Calu3 (cell line): ENCODE data around the gene SSRP1. TPM values are rescaled to one million over a fixed set of nuclear protein-coding genes. Genes with fewer than 3 reads are reported as not detected.

Experiments used
- BruUV-seq: library from RNA; stranded (reverse); fragments of 400-500 nt; replicated peaks from 2 replicates; lab custom pipeline; 2021; lab: Mats Ljungman, UMichigan
- CTCF ChIA-PET: fragments of 300-600 bp; sonication (Branson Sonifier 250); formaldehyde crosslinking; loops from one replicate; lab custom pipeline; 2022; ENCODE audit warnings: antibody characterized with exemption; lab: Charles Lee
- DNase-seq: peaks from one replicate; pipeline ENCODE4 v3.0.0; 2022
- H3K27ac Mint-ChIP-seq: one replicate; pipeline ENCODE4 v1.8.0; 2022; ENCODE audit warnings: mixed read lengths; ENCODE audit not compliant: unreplicated experiment
- H3K27me3 Mint-ChIP-seq: one replicate; pipeline ENCODE4 v1.8.0; 2022; ENCODE audit warnings: mixed read lengths; ENCODE audit not compliant: unreplicated experiment
- H3K36me3 Mint-ChIP-seq: one replicate; pipeline ENCODE4 v1.8.0; 2022; ENCODE audit warnings: mild to moderate bottlenecking, moderate library complexity, mixed read lengths; ENCODE audit not compliant: insufficient read depth, unreplicated experiment
- H3K4me1 Mint-ChIP-seq: one replicate; pipeline ENCODE4 v1.8.0; 2022; ENCODE audit warnings: mild to moderate bottlenecking, low read depth, mixed read lengths; ENCODE audit not compliant: unreplicated experiment
- H3K4me3 Mint-ChIP-seq: one replicate; pipeline ENCODE4 v1.8.0; 2022; ENCODE audit warnings: mild to moderate bottlenecking, low read depth, moderate library complexity, mixed read lengths; ENCODE audit not compliant: unreplicated experiment
- H3K9me3 Mint-ChIP-seq: one replicate; pipeline ENCODE4 v1.8.0; 2022; ENCODE audit warnings: low read depth, mixed read lengths; ENCODE audit not compliant: unreplicated experiment
- intact Hi-C: fragments of 100-400 bp; cut with micrococcal nuclease; formaldehyde crosslinking; loops from one replicate; pipeline ENCODE4 v1.10.0; 2022; ENCODE audit not compliant: unreplicated experiment
- total RNA-seq: library from RNA; stranded (reverse); gene quantifications from 2 replicates; pipeline ENCODE4 v1.2.3, GENCODE V29; 2022
- TF ChIP-seq, protein P1 (sequence below): fragments of 200-600 bp; IDR thresholded peaks from one replicate; pipeline ENCODE4 v1.8.0; 2022; ENCODE audit warnings: antibody characterized with exemption; ENCODE audit not compliant: unreplicated experiment

The SSRP1 gene
- total RNA-seq, 1 experiment from 2014 or later = 145 TPM

DNA sequence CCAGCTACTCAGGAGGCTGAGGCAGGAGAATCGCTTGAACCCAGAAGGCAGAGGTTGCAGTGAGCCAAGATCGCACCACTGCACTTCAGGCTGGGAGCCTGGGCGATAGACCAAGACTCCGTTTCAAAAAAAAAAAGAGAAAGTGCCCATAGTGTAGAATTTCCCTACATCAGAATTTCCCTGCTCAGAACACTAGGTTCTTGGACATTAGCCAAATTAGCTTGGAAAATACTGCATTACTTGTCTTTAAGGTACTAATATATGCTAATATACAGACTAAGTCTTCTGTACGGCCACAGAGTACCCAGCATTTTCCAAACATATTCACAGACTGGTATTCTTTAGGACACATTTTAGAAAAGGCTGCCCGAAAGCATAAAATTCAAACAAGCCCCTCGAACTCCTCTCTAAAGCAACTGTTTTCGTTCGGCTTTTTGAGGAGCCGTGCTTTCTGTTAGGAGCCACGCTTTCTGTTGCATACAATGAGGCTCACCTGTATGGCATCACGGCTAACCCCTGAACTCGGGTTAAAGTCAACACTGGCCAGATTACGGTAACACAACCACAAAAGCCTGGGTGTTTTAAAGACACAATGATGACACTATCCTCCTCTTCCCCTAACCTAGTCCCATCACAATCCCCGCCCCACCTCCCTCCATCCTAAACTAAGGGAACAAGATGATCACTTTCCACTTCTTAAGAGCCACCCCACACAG, 29.4 kb downstream of the SSRP1 start:
- H3K9me3 Mint-ChIP-seq = no peaks in the 10 kb centered on the region
- TF ChIP-seq, protein P1, sequence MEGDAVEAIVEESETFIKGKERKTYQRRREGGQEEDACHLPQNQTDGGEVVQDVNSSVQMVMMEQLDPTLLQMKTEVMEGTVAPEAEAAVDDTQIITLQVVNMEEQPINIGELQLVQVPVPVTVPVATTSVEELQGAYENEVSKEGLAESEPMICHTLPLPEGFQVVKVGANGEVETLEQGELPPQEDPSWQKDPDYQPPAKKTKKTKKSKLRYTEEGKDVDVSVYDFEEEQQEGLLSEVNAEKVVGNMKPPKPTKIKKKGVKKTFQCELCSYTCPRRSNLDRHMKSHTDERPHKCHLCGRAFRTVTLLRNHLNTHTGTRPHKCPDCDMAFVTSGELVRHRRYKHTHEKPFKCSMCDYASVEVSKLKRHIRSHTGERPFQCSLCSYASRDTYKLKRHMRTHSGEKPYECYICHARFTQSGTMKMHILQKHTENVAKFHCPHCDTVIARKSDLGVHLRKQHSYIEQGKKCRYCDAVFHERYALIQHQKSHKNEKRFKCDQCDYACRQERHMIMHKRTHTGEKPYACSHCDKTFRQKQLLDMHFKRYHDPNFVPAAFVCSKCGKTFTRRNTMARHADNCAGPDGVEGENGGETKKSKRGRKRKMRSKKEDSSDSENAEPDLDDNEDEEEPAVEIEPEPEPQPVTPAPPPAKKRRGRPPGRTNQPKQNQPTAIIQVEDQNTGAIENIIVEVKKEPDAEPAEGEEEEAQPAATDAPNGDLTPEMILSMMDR = no peak
- DNase-seq = no peak
- CTCF ChIA-PET = interaction anchor here (0.7 kb wide), 1 partner anchor 12 kb away, joined by 3 read pairs; no protein-coding TSS in a partner anchor
- intact Hi-C loops = no loop called here
- no peak overlapping the region for H3K4me3 Mint-ChIP-seq
- BruUV-seq = no TSS peak
- peaks cover 48% of the 10 kb centered on the region for H3K4me1 Mint-ChIP-seq
- no peaks in the 10 kb centered on the region for H3K27me3 Mint-ChIP-seq
- peaks cover 75% of the 10 kb centered on the region for H3K36me3 Mint-ChIP-seq
- H3K27ac Mint-ChIP-seq = no peak overlapping the region

GRCh38 chr11:57305523-57305922, 30.2 kb downstream of the SSRP1 start:
- Mint-ChIP-seq H3K27ac (no peak overlapping the region), H3K36me3 (peaks cover 71% of the 10 kb centered on the region), H3K27me3 (no peaks in the 10 kb centered on the region), H3K4me1 (peaks cover 46% of the 10 kb centered on the region), H3K4me3 (no peak overlapping the region), H3K9me3 (no peaks in the 10 kb centered on the region)
- CTCF ChIA-PET = interaction anchor here (0.7 kb wide), 1 partner anchor 11 kb away, joined by 3 read pairs; no protein-coding TSS in a partner anchor
- no TSS peak for BruUV-seq
- intact Hi-C loops = no loop called here
- DNase-seq = no peak
- TF ChIP-seq, protein P1 = no peak

GRCh38 chr11:57303990-57304579, 31.6 kb downstream of the SSRP1 start:
- Mint-ChIP-seq H3K4me1 (peaks cover 32% of the 10 kb centered on the region), H3K36me3 (peaks cover 64% of the 10 kb centered on the region), H3K4me3 (no peak overlapping the region), H3K27ac (no peak overlapping the region), H3K27me3 (no peaks in the 10 kb centered on the region), H3K9me3 (no peaks in the 10 kb centered on the region)
- no peak for DNase-seq
- BruUV-seq = no TSS peak
- CTCF ChIA-PET = no interaction called here
- intact Hi-C loops = no loop called here
- TF ChIP-seq, protein P1 = no peak

- intact Hi-C loops = no loop called here
- peaks cover 58% of the 10 kb centered on the region for H3K36me3 Mint-ChIP-seq
- H3K27ac Mint-ChIP-seq = no peak overlapping the region
- CTCF ChIA-PET = no interaction called here
- no peaks in the 10 kb centered on the region for H3K9me3 Mint-ChIP-seq
- TF ChIP-seq, protein P1 = no peak
- H3K4me1 Mint-ChIP-seq = peaks cover 25% of the 10 kb centered on the region
- no peak overlapping the region for H3K4me3 Mint-ChIP-seq
- no peak for DNase-seq
- no peaks in the 10 kb centered on the region for H3K27me3 Mint-ChIP-seq
- BruUV-seq = no TSS peak
These were observed 32.3 kb downstream of the SSRP1 start for GRCh38 chr11:57303280-57303989.
